ENCODE data around the gene RNF14. TPM values are rescaled to one million over a fixed set of nuclear protein-coding genes. Genes with fewer than 3 reads are reported as not detected.

Gene RNF14
- total RNA-seq, 1 donor from 2014 or later = 51.6 TPM

DNA sequence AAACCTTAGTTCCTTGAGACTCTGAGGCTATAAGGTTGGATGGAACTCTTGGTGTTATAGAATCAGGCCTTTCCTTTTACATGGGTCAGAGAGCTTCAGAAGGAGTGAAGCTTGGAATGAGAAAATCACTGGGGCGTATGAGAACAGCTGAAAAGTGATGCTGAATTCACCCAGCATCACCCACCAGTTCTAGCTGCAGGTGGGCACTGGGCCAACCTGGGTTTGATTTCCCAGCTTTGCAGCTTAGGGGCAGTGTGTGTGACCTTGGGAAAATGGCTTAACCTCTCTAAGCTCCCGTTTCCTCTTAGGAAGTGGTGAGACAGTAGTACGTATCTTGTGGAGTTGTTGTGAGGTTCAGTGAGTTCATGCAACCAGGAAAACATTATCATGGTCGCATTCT is 21.6 kb upstream of the RNF14 start:
- Mint-ChIP-seq H3K27ac (ENCODE audit: unreplicated experiment) (peak overlapping the region; percentile 72), H3K27me3 (ENCODE audit: unreplicated experiment) (peaks cover 17% of the 10 kb centered on the region), H3K4me1 (ENCODE audit: unreplicated experiment) (peaks cover 82% of the 10 kb centered on the region), H3K36me3 (ENCODE audit: low read depth, unreplicated experiment) (peaks cover 49% of the 10 kb centered on the region), H3K4me3 (ENCODE audit: unreplicated experiment) (peak overlapping the region; percentile 33), H3K9me3 (ENCODE audit: unreplicated experiment) (no peaks in the 10 kb centered on the region)
- TF ChIP-seq, protein P1, sequence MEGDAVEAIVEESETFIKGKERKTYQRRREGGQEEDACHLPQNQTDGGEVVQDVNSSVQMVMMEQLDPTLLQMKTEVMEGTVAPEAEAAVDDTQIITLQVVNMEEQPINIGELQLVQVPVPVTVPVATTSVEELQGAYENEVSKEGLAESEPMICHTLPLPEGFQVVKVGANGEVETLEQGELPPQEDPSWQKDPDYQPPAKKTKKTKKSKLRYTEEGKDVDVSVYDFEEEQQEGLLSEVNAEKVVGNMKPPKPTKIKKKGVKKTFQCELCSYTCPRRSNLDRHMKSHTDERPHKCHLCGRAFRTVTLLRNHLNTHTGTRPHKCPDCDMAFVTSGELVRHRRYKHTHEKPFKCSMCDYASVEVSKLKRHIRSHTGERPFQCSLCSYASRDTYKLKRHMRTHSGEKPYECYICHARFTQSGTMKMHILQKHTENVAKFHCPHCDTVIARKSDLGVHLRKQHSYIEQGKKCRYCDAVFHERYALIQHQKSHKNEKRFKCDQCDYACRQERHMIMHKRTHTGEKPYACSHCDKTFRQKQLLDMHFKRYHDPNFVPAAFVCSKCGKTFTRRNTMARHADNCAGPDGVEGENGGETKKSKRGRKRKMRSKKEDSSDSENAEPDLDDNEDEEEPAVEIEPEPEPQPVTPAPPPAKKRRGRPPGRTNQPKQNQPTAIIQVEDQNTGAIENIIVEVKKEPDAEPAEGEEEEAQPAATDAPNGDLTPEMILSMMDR (IDR thresholded peaks at IDR 0.05; ENCODE audit: unreplicated experiment) = no peak
- no peak for DNase-seq (ENCODE audit: low spot score)

DNA sequence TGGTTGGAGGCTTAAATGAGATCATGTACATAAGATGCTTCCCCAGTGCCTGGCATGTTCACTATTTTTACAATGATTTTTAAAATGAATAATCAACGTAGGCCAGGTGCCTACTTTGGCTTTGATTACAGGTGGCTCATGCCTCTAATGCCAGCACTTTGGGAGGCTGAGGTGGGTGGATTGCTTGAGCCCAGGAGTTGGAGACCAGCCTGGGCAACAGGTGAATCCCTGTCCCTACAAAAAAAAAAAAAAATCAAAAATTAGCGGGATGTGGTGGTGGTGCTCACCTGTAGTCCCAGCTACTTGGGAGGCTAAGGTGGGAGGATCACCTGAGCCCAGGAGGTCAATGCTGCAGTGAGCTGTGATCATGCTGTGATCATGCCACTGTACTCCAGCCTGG is 20.1 kb upstream of the RNF14 start:
- H3K27me3 Mint-ChIP-seq (ENCODE audit: unreplicated experiment) = peaks cover 14% of the 10 kb centered on the region
- peak overlapping the region; percentile 61 for H3K27ac Mint-ChIP-seq (ENCODE audit: unreplicated experiment)
- TF ChIP-seq, protein P1 (IDR thresholded peaks at IDR 0.05; ENCODE audit: unreplicated experiment) = no peak
- H3K4me3 Mint-ChIP-seq (ENCODE audit: unreplicated experiment) = peak overlapping the region; percentile 59
- H3K4me1 Mint-ChIP-seq (ENCODE audit: unreplicated experiment) = peaks cover 88% of the 10 kb centered on the region
- H3K36me3 Mint-ChIP-seq (ENCODE audit: low read depth, unreplicated experiment) = peaks cover 53% of the 10 kb centered on the region
- H3K9me3 Mint-ChIP-seq (ENCODE audit: unreplicated experiment) = no peaks in the 10 kb centered on the region
- DNase-seq (ENCODE audit: low spot score) = no peak

DNA sequence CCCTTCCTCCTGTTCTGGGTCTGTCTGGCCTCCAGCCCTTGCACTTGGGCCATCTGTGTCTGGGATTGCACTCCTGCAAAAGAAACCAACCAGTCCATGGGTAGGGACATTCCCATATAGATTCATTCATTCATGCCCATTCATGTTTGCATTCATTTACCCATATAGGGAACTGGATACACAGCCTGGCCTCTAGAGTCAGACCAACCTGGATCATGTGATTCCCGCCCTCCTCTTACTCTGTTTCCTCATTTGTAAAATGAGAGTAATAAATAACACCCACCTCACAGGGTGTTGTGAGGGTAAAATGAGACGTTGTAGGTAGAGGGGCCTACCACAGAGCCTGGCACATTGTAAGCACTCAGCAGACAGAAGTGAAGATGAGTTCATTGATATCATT is 19.4 kb upstream of the RNF14 start:
- H3K36me3 Mint-ChIP-seq (ENCODE audit: low read depth, unreplicated experiment) = peaks cover 54% of the 10 kb centered on the region
- peaks cover 91% of the 10 kb centered on the region for H3K4me1 Mint-ChIP-seq (ENCODE audit: unreplicated experiment)
- H3K27me3 Mint-ChIP-seq (ENCODE audit: unreplicated experiment) = peaks cover 14% of the 10 kb centered on the region
- TF ChIP-seq, protein P1 (IDR thresholded peaks at IDR 0.05; ENCODE audit: unreplicated experiment) = no peak
- DNase-seq (ENCODE audit: low spot score) = no peak
- no peak overlapping the region for H3K27ac Mint-ChIP-seq (ENCODE audit: unreplicated experiment)
- no peaks in the 10 kb centered on the region for H3K9me3 Mint-ChIP-seq (ENCODE audit: unreplicated experiment)
- peak overlapping the region; percentile 47 for H3K4me3 Mint-ChIP-seq (ENCODE audit: unreplicated experiment)

DNA sequence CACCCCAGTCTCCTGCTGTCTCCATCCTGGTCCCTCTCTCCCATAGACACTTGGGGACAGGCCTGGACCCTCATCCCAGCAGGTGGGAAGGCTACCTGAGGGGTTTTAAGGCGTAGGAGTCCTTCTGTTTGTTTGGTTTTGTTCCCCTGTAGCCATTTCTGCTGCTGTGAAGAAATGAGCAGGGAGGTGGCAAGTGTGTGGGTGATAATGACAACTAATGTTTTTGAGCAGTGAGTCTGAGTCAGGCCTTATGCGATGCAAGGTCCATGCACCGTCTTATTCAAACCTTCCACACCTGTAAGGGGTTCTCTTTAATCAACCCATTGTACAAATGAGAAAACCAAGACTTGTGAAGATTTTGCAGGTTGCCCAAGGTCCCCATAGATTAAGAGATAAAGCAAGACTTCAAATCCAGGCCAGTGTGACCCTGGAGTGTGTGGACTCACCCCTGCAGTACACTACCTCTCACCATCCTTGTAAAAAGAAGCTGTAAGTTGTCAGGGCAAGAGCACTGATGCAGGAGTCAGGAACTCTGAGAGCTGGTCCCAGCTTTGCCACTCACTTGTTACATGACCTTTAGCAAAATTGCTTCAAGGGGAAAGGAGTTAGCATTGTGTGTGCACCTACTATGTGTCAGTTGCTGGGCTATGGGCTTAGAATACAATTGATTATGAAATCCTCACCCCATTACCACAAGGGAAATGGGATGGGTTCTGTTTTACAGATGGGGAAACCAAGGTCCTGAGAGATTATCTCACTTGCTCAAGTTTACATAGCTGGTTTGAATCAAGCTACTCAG is 18.5 kb upstream of the RNF14 start:
- TF ChIP-seq, protein P1 (IDR thresholded peaks at IDR 0.05; ENCODE audit: unreplicated experiment) = no peak
- DNase-seq (ENCODE audit: low spot score) = no peak
- peak overlapping the region; percentile 67 for H3K27ac Mint-ChIP-seq (ENCODE audit: unreplicated experiment)
- H3K4me3 Mint-ChIP-seq (ENCODE audit: unreplicated experiment) = peak overlapping the region; percentile 31
- peaks cover 51% of the 10 kb centered on the region for H3K36me3 Mint-ChIP-seq (ENCODE audit: low read depth, unreplicated experiment)
- peaks cover 12% of the 10 kb centered on the region for H3K27me3 Mint-ChIP-seq (ENCODE audit: unreplicated experiment)
- H3K4me1 Mint-ChIP-seq (ENCODE audit: unreplicated experiment) = peaks cover 86% of the 10 kb centered on the region
- no peaks in the 10 kb centered on the region for H3K9me3 Mint-ChIP-seq (ENCODE audit: unreplicated experiment)

DNA sequence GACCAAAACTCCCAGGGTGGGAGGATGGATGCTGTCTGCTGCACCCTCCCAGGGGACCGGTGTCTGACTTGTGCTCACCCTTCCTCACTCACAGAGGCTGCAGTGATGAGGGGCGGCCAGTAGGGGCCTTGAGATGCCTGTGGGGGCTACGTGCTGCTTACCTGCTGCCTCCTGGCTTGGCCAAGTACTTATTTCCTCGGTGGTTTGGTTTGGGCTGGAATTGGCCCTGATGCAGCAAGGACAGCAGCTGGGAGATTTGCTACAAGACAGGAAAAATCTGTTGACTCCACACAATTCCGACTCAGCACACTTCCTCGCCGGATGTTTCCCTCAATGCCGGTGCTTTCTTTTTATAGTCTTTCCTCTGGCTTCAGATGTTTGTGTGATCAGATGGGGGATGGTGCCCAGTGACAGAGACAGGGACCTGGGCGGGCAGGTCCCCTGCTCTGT is 17.5 kb upstream of the RNF14 start:
- Mint-ChIP-seq H3K36me3 (ENCODE audit: low read depth, unreplicated experiment) (peaks cover 52% of the 10 kb centered on the region), H3K9me3 (ENCODE audit: unreplicated experiment) (no peaks in the 10 kb centered on the region), H3K4me3 (ENCODE audit: unreplicated experiment) (peak overlapping the region; percentile 84), H3K4me1 (ENCODE audit: unreplicated experiment) (peaks cover 85% of the 10 kb centered on the region), H3K27me3 (ENCODE audit: unreplicated experiment) (peaks cover 13% of the 10 kb centered on the region), H3K27ac (ENCODE audit: unreplicated experiment) (peak overlapping the region; percentile 98)
- peak; percentile 70 for DNase-seq (ENCODE audit: low spot score)
- TF ChIP-seq, protein P1 (IDR thresholded peaks at IDR 0.05; ENCODE audit: unreplicated experiment) = peak; percentile 63

Data from endothelial cell (in vitro differentiated cells).